ENCODE results near the gene UNC80.

Gene UNC80

GRCh38 chr2:209973328-209973727, 201.7 kb downstream of the UNC80 start:
- no peak for DNase-seq

GRCh38 chr2:209974576-209974975, 202.9 kb downstream of the UNC80 start:
- DNase-seq = no peak

GRCh38 chr2:209976698-209977385, 205.2 kb downstream of the UNC80 start:
- DNase-seq = no peak

GRCh38 chr2:209977386-209978239, 206.0 kb downstream of the UNC80 start:
- peak; percentile 43 to 79 (median 75) for DNase-seq

- DNase-seq = no peak
Measured at GRCh38 chr2:209984291-209984690, 212.7 kb downstream of the UNC80 start.

GRCh38 chr2:209985874-209986273, 214.2 kb downstream of the UNC80 start:
- DNase-seq = peak; percentile 41 to 60 (median 55)

GRCh38 chr2:209986415-209986814, 214.8 kb downstream of the UNC80 start:
- peak; percentile 61 to 81 (median 78) for DNase-seq

- DNase-seq = no peak
Measured at GRCh38 chr2:209988010-209988409, 216.4 kb downstream of the UNC80 start.

GRCh38 chr2:209990838-209991237, 219.2 kb downstream of the UNC80 start:
- DNase-seq = no peak

GRCh38 chr2:209993968-209994367, 222.3 kb downstream of the UNC80 start:
- no peak for DNase-seq

GRCh38 chr2:209998596-209998995, 227.0 kb downstream of the UNC80 start:
- no peak for DNase-seq

- DNase-seq = no peak
Measured at GRCh38 chr2:210000464-210001324, 229.1 kb downstream of the UNC80 start.

GRCh38 chr2:210002158-210003157, 230.8 kb downstream of the UNC80 start, which contains the start of gene RPE:
Gene RPE, plus strand, starts transcription at chr2:210002638. Its CDS starts 24 bp downstream, at chr2:210002662.
- peak; percentile 98 to 99 (median 99) for DNase-seq

- DNase-seq = peak; percentile 39 to 63 (median 62)
Measured at GRCh38 chr2:210003359-210003758, 231.7 kb downstream of the UNC80 start.

- peak; percentile 72 to 78 (median 75) for DNase-seq
Measured at GRCh38 chr2:210004881-210005280, 233.2 kb downstream of the UNC80 start.

GRCh38 chr2:210007895-210008294, 236.3 kb downstream of the UNC80 start:
- peak; percentile 81 to 93 (median 93) for DNase-seq

GRCh38 chr2:210009126-210009525, 237.5 kb downstream of the UNC80 start:
- DNase-seq = no peak

GRCh38 chr2:210009896-210010295, 238.3 kb downstream of the UNC80 start:
- DNase-seq = no peak

GRCh38 chr2:210020138-210020537, 248.5 kb downstream of the UNC80 start:
- no peak for DNase-seq

- DNase-seq = no peak
Measured at GRCh38 chr2:210022824-210023223, 251.2 kb downstream of the UNC80 start.

- DNase-seq = no peak
Measured at GRCh38 chr2:210027608-210028007, 256.0 kb downstream of the UNC80 start.

GRCh38 chr2:210028178-210028577, 256.5 kb downstream of the UNC80 start:
- DNase-seq = no peak

Data from suppressor macrophage treated with lipopolysaccharide for 1 hour (primary cell).